GM23338 (cell line): Measurements from ENCODE around the gene NLRP1. TPM values are rescaled to one million over a fixed set of nuclear protein-coding genes. Genes with fewer than 3 reads are reported as not detected.

Experiments used
- ATAC-seq: fragments of 200-7000 bp; cut with Tn5 transposase; 3 replicates; pipeline ENCODE4 v1.9.1; 2020
- DNase-seq: peaks from one replicate; pipeline ENCODE4 v3.0.0-alpha.2; 2015; ENCODE audit warnings: low spot score
- H2AFZ ChIP-seq: fragments of 200-600 bp; sonication (generic); 2 replicates; pipeline ENCODE4 v1.8.0; 2016; ENCODE audit warnings: antibody characterized with exemption, mild to moderate bottlenecking, moderate library complexity
- H3F3A ChIP-seq: fragments of 200-600 bp; sonication (generic); replicated peaks from 2 replicates; pipeline ENCODE4 v1.8.0; 2017; ENCODE audit warnings: antibody characterized with exemption, mixed run types, low read depth
- H3K27ac ChIP-seq: fragments of 200-600 bp; sonication (generic); 2 replicates; pipeline ENCODE4 v1.6.1; 2016; ENCODE audit warnings: low read depth
- H3K27me3 ChIP-seq: fragments of 200-600 bp; sonication (generic); 2 replicates; pipeline ENCODE4 v1.8.0; 2016; ENCODE audit warnings: mild to moderate bottlenecking, mixed run types, moderate library complexity; ENCODE audit not compliant: insufficient read depth
- H3K36me3 ChIP-seq: fragments of 200-600 bp; sonication (generic); 2 replicates; pipeline ENCODE4 v1.8.0; 2016; ENCODE audit warnings: mild to moderate bottlenecking; ENCODE audit not compliant: insufficient read depth
- H3K4me1 ChIP-seq: fragments of 200-600 bp; sonication (generic); 2 replicates; pipeline ENCODE4 v1.8.0; 2016; ENCODE audit warnings: mild to moderate bottlenecking, moderate library complexity; ENCODE audit not compliant: insufficient read depth
- H3K4me2 ChIP-seq: fragments of 200-600 bp; sonication (generic); 2 replicates; pipeline ENCODE4 v1.7.1; 2017; ENCODE audit warnings: mixed run types
- H3K4me3 ChIP-seq: fragments of 200-600 bp; sonication (generic); 2 replicates; pipeline ENCODE4 v1.6.1; 2016; ENCODE audit warnings: mixed run types
- H3K79me2 ChIP-seq: fragments of 200-600 bp; sonication (generic); replicated peaks from 2 replicates; pipeline ENCODE4 v1.8.0; 2017; ENCODE audit warnings: mild to moderate bottlenecking; ENCODE audit not compliant: insufficient read depth
- H3K9me2 ChIP-seq: fragments of 200-600 bp; sonication (generic); 2 replicates; pipeline ENCODE4 v1.8.0; 2017; ENCODE audit not compliant: insufficient read depth
- H4K20me1 ChIP-seq: fragments of 200-600 bp; sonication (generic); replicated peaks from 2 replicates; pipeline ENCODE4 v1.8.0; 2017; ENCODE audit warnings: mild to moderate bottlenecking; ENCODE audit not compliant: insufficient read depth
- H3K27ac Mint-ChIP-seq: 2 replicates; pipeline ENCODE4 v1.8.0; 2020; ENCODE audit warnings: inconsistent platforms, mild to moderate bottlenecking, moderate library complexity, mixed read lengths
- H3K27me3 Mint-ChIP-seq: 3 replicates; pipeline ENCODE4 v1.8.0; 2022; ENCODE audit warnings: low read depth, mild to moderate bottlenecking, moderate library complexity, mixed read lengths, inconsistent platforms; ENCODE audit not compliant: insufficient read depth, poor library complexity
- H3K36me3 Mint-ChIP-seq: 3 replicates; pipeline ENCODE4 v1.8.0; 2021; ENCODE audit warnings: low read depth, mild to moderate bottlenecking, inconsistent platforms, moderate library complexity, mixed read lengths
- H3K4me1 Mint-ChIP-seq: 3 replicates; pipeline ENCODE4 v1.8.0; 2020; ENCODE audit warnings: mild to moderate bottlenecking, inconsistent platforms, mixed read lengths
- H3K4me3 Mint-ChIP-seq: 3 replicates; pipeline ENCODE4 v1.8.0; 2021; ENCODE audit warnings: moderate library complexity, mild to moderate bottlenecking, inconsistent platforms, mixed read lengths
- H3K9me3 Mint-ChIP-seq: 3 replicates; pipeline ENCODE4 v1.8.0; 2020; ENCODE audit warnings: moderate library complexity, mild to moderate bottlenecking, inconsistent platforms, mixed read lengths
- CREB1 ChIP-seq: fragments of 250-450 bp; sonication (Bioruptor Pico); IDR thresholded peaks from 2 replicates; pipeline ENCODE4 v1.5.0; 2020; ENCODE audit warnings: low read depth, mild to moderate bottlenecking, moderate library complexity
- EZH2 ChIP-seq: fragments of 200-600 bp; sonication (generic); IDR thresholded peaks from one replicate; pipeline ENCODE4 v1.8.0; 2017; ENCODE audit warnings: antibody characterized with exemption, mild to moderate bottlenecking, low read depth; ENCODE audit not compliant: unreplicated experiment
- EZH2phosphoT487 ChIP-seq: fragments of 200-600 bp; sonication (generic); IDR thresholded peaks from one replicate; pipeline ENCODE4 v1.8.1; 2018; ENCODE audit warnings: antibody characterized with exemption; ENCODE audit not compliant: unreplicated experiment
- JUNB ChIP-seq: IDR thresholded peaks from one replicate; pipeline ENCODE4 v1.6.1; 2016; ENCODE audit warnings: antibody characterized with exemption; ENCODE audit not compliant: unreplicated experiment
- NANOG ChIP-seq: IDR thresholded peaks from 2 replicates; pipeline ENCODE4 v1.6.1; 2016; ENCODE audit warnings: antibody characterized with exemption, borderline replicate concordance
- POLR2AphosphoS5 ChIP-seq: IDR thresholded peaks from 2 replicates; pipeline ENCODE4 v1.6.1; 2016; ENCODE audit warnings: antibody characterized with exemption, low read depth
- STAT1 ChIP-seq: IDR thresholded peaks from one replicate; pipeline ENCODE4 v1.6.1; 2016; ENCODE audit warnings: antibody characterized with exemption; ENCODE audit not compliant: unreplicated experiment
- ZNF114 ChIP-seq: fragments of 250-450 bp; sonication (Bioruptor Pico); IDR thresholded peaks from 2 replicates; pipeline ENCODE4 v1.5.0; 2020; ENCODE audit warnings: mild to moderate bottlenecking, moderate library complexity
- ZNF331 ChIP-seq: fragments of 250-450 bp; sonication (Bioruptor Pico); IDR thresholded peaks from 2 replicates; pipeline ENCODE4 v1.5.0; 2020; ENCODE audit warnings: low read depth, mild to moderate bottlenecking, moderate library complexity
- polyA plus RNA-seq: library from polyadenylated mRNA; unstranded; fragments of >200 nt; fragmentation: Nextera tagmentation; extraction: Ambion mirVana; gene quantifications from 2 replicates; pipeline ENCODE4 v1.2.1, GENCODE V29; 2016
- total RNA-seq: library from RNA; depleted of rRNA; stranded (reverse); fragments of >200 nt; shearing (Covaris generic); gene quantifications from 2 replicates; pipeline ENCODE4 v1.2.3, GENCODE V29; 2014
- TF ChIP-seq, protein P1 (sequence below), 2 experiments: fragments of 200-600 bp in 1 of 2; sonication (generic) in 1 of 2; conservative IDR thresholded peaks; 2 replicates each; pipeline versions ENCODE4 v1.5.1 to v1.6.1; 2016 to 2017; ENCODE audit warnings: antibody characterized with exemption in 2 of 2, low read depth in 2 of 2, mild to moderate bottlenecking in 2 of 2, moderate library complexity in 1 of 2
- TF ChIP-seq, protein P2 (sequence below): IDR thresholded peaks from 2 replicates; pipeline ENCODE4 v1.6.1; 2016; ENCODE audit warnings: antibody characterized with exemption
- TF ChIP-seq, protein P3 (sequence below): IDR thresholded peaks from one replicate; pipeline ENCODE4 v1.6.1; 2018; ENCODE audit warnings: antibody characterized with exemption; ENCODE audit not compliant: unreplicated experiment

NLRP1 gene
- total and polyA plus RNA-seq, 2 experiments from 2014 or later = 7.6 to 16.2 TPM

DNA sequence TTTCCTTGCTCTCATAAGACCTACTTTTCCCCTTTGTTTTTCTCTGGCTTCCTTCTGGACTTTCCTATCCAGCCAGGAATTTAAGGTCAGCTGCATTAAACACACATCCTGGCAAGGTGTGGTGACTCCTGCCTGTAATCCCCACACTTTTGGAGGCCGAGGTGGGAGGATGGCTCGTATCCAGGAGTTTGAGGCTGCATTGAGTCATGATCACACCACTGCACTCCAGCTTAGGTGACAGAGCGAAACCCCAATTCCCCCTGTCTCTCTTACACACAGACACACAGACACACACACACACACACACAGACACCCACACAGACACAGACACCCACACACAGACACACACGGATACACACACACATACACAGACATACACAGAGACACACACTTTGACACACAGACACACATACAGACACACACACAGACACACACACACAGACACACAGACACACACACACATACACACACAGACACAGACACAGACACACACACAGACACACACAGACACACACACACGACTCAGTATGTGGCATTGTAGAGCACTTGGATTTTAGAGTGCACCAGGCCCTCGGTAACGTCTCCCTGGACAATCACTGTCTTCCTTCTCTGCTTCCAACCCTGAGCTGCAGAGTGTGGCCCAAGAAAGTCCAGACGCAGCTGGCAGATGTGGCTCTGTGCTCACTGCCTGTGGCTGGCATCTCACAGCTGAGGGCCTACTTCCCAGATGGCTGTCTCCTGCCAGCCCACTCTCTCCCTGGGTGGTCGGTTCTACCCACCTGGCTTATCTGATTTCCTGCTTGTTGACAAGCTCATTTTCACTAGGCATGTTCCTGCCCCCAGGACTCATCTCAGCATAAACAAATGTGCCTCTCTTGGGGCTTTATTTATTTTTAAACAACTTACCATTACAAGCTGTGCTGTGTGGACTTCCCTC is 39.0 kb downstream of the NLRP1 start (continued):
- TF ChIP-seq EZH2phosphoT487 = no peak
- TF ChIP-seq, protein P1, sequence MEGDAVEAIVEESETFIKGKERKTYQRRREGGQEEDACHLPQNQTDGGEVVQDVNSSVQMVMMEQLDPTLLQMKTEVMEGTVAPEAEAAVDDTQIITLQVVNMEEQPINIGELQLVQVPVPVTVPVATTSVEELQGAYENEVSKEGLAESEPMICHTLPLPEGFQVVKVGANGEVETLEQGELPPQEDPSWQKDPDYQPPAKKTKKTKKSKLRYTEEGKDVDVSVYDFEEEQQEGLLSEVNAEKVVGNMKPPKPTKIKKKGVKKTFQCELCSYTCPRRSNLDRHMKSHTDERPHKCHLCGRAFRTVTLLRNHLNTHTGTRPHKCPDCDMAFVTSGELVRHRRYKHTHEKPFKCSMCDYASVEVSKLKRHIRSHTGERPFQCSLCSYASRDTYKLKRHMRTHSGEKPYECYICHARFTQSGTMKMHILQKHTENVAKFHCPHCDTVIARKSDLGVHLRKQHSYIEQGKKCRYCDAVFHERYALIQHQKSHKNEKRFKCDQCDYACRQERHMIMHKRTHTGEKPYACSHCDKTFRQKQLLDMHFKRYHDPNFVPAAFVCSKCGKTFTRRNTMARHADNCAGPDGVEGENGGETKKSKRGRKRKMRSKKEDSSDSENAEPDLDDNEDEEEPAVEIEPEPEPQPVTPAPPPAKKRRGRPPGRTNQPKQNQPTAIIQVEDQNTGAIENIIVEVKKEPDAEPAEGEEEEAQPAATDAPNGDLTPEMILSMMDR (conservative IDR thresholded peaks at IDR 0.05; ENCODE audit: low read depth in 2 of 2) = no peak
- no peak for TF ChIP-seq POLR2AphosphoS5
- no peak for TF ChIP-seq ZNF331 (CRISPR knock-in tag)
- no peak for TF ChIP-seq STAT1
- TF ChIP-seq, protein P2, sequence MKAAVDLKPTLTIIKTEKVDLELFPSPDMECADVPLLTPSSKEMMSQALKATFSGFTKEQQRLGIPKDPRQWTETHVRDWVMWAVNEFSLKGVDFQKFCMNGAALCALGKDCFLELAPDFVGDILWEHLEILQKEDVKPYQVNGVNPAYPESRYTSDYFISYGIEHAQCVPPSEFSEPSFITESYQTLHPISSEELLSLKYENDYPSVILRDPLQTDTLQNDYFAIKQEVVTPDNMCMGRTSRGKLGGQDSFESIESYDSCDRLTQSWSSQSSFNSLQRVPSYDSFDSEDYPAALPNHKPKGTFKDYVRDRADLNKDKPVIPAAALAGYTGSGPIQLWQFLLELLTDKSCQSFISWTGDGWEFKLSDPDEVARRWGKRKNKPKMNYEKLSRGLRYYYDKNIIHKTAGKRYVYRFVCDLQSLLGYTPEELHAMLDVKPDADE = no peak
- no peak for TF ChIP-seq JUNB

DNA sequence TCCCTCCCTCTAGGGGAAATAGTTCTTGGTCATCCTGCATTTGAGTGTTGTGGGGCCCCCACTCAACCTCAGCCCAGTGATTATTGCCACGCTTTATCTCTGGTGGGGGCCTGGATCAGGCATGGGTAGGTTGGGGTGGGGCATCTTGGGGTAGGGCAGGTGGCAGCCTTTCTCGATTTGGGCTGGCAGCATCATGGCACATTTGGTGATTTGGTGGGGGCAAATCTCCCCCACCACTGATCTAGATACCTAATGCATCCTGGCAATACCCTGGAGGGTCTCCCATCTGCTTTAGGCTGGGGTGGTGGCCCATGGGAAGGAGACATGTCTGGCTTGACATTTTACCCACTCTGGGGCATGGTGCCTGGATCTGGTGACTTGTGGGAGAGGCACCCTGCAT is 40.2 kb downstream of the NLRP1 start:
- H3K36me3 Mint-ChIP-seq = no peaks in the 10 kb centered on the region
- peaks cover 18% of the 10 kb centered on the region for H3K27me3 Mint-ChIP-seq
- TF ChIP-seq POLR2AphosphoS5 = no peak
- TF ChIP-seq, protein P1 (conservative IDR thresholded peaks at IDR 0.05; ENCODE audit: low read depth in 2 of 2) = no peak
- TF ChIP-seq EZH2 = no peak
- no peak for TF ChIP-seq JUNB
- TF ChIP-seq NANOG = no peak
- TF ChIP-seq, protein P3, sequence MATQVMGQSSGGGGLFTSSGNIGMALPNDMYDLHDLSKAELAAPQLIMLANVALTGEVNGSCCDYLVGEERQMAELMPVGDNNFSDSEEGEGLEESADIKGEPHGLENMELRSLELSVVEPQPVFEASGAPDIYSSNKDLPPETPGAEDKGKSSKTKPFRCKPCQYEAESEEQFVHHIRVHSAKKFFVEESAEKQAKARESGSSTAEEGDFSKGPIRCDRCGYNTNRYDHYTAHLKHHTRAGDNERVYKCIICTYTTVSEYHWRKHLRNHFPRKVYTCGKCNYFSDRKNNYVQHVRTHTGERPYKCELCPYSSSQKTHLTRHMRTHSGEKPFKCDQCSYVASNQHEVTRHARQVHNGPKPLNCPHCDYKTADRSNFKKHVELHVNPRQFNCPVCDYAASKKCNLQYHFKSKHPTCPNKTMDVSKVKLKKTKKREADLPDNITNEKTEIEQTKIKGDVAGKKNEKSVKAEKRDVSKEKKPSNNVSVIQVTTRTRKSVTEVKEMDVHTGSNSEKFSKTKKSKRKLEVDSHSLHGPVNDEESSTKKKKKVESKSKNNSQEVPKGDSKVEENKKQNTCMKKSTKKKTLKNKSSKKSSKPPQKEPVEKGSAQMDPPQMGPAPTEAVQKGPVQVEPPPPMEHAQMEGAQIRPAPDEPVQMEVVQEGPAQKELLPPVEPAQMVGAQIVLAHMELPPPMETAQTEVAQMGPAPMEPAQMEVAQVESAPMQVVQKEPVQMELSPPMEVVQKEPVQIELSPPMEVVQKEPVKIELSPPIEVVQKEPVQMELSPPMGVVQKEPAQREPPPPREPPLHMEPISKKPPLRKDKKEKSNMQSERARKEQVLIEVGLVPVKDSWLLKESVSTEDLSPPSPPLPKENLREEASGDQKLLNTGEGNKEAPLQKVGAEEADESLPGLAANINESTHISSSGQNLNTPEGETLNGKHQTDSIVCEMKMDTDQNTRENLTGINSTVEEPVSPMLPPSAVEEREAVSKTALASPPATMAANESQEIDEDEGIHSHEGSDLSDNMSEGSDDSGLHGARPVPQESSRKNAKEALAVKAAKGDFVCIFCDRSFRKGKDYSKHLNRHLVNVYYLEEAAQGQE = no peak
- no peak for TF ChIP-seq ZNF114 (CRISPR knock-in tag)
- TF ChIP-seq, protein P2 = no peak
- TF ChIP-seq ZNF331 (CRISPR knock-in tag) = no peak
- TF ChIP-seq STAT1 = no peak
- TF ChIP-seq EZH2phosphoT487 = no peak
- TF ChIP-seq CREB1 (CRISPR knock-in tag) = no peak

More for the DNA sequence above, 40.2 kb downstream of the NLRP1 start:
- DNase-seq (no peak), ATAC-seq (no peak)
- H3K27ac Mint-ChIP-seq = no peak overlapping the region
- Histone ChIP-seq H3F3A (no peaks in the 10 kb centered on the region), H3K4me2 (no peak overlapping the region), H3K27ac (no peak overlapping the region), H3K9me2 (no peaks in the 10 kb centered on the region), H4K20me1 (no peaks in the 10 kb centered on the region), H3K4me1 (no peaks in the 10 kb centered on the region), H3K27me3 (no peaks in the 10 kb centered on the region), H3K79me2 (no peaks in the 10 kb centered on the region), H3K4me3 (no peak overlapping the region), H3K36me3 (no peaks in the 10 kb centered on the region), H2AFZ (no peak overlapping the region)
- peaks cover 8% of the 10 kb centered on the region for H3K4me1 Mint-ChIP-seq
- H3K4me3 Mint-ChIP-seq = no peak overlapping the region
- no peaks in the 10 kb centered on the region; the same call in 1 of the 3 replicates for H3K9me3 Mint-ChIP-seq
